H7 (cell line): ENCODE measurements around the gene ALDH7A1. TPM values are rescaled to one million over a fixed set of nuclear protein-coding genes. Genes with fewer than 3 reads are reported as not detected.
"Not testable (repeated sequence)": the region's sequence is repeated elsewhere in the genome, so short reads cannot be mapped to it uniquely, and the experiment has no call there.

Experiments used
- DNase-seq: peaks from one replicate; pipeline ENCODE4 v3.0.0; 2012
- H3K27me3 ChIP-seq: 2 replicates; pipeline ENCODE4 v1.6.0; 2011; ENCODE audit warnings: mild to moderate bottlenecking, low read length; ENCODE audit not compliant: control insufficient read depth, insufficient read depth
- H3K36me3 ChIP-seq: replicated peaks from 2 replicates; pipeline ENCODE4 v1.5.1; 2011; ENCODE audit warnings: low read length; ENCODE audit not compliant: control insufficient read depth, insufficient read depth
- H3K4me3 ChIP-seq: 2 replicates; pipeline ENCODE4 v1.5.1; 2011; ENCODE audit warnings: low read depth, mild to moderate bottlenecking, control low read depth, low read length, moderate library complexity; ENCODE audit not compliant: insufficient read depth
- total RNA-seq: library from RNA; depleted of rRNA; stranded (reverse); fragments of >200 nt; shearing (Covaris generic); gene quantifications from 2 replicates; pipeline ENCODE4 v1.2.3, GENCODE V29; 2014

The ALDH7A1 gene
- total RNA-seq, 1 experiment from 2014 or later: 60.6 TPM

DNA sequence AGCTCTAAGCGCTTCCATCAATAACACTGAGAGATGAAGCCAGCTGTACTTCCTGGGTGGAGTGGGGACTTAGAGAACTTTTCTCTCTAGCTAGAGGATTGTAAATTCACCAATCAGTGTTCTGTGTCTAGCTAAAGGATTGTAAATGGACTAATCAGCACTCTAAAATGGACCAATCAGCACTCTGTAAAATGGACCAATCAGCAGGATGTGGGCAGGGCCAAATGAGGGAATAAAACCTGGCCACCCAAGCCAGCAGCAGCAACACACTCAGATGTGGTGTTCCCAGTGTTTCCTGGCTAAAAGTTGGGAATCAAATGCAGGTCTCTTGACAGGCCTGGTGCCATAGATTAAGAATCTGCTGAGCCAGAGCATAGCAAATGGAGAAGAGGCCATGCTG lies 60.5 kb downstream of the ALDH7A1 start:
- H3K36me3 ChIP-seq: no peaks in the 10 kb centered on the region
- no peaks in the 10 kb centered on the region for H3K27me3 ChIP-seq
- DNase-seq: no peak

DNA sequence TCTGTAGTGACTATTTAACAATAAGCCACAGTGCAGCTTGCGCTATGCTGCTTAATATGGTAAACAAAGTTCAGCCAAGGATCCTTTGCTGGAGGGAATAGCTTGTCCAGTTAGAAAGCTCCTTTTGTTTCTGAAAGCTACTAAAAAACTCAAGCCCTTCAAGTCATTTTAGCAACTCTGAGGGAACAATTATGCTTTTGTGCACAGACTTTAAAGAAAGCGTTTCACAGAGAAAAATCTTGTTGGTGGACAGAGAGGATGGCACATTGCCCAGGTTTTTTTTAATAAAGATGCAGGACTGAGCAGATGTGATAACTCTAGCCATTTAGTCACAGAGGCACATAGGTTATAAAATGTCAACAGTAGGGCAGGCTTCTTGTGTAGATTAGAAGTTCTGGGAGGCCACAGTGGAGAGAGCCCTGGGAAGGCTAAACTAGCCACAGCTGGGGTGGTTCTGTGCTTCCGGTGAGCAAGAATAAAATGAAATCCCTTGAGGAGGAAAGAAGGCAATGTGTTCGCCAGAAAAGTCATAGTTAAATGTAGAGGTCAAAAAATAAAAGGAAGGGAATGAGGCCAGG lies 63.4 kb downstream of the ALDH7A1 start:
- H3K36me3 ChIP-seq: no peaks in the 10 kb centered on the region
- no peak for DNase-seq
- H3K4me3 ChIP-seq: no peak overlapping the region
- H3K27me3 ChIP-seq: no peaks in the 10 kb centered on the region

More for the DNA sequence above, 60.5 kb downstream of the ALDH7A1 start:
- no peak overlapping the region for H3K4me3 ChIP-seq

DNA sequence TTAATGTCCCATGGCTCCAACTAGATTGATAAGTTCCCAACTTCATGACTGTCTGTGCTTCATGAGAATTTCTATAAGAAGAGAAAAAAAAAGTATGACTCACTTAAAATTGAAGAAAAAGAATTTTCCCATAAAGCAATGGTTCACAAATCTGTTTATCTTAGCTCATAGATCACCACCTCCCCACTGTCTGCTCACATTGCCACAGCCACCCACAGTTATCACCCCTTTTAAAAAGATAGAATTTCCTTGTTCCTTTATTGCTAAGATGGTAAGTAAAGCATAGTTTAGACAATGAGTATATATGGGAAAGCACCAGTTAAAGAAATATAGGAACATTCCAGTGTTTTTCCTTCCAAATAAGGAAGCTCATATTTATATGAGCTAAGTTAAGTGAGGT lies 67.1 kb downstream of the ALDH7A1 start:
- no peak for DNase-seq
- Histone ChIP-seq H3K36me3 (no peaks in the 10 kb centered on the region), H3K4me3 (no peak overlapping the region), H3K27me3 (no peaks in the 10 kb centered on the region)

DNA sequence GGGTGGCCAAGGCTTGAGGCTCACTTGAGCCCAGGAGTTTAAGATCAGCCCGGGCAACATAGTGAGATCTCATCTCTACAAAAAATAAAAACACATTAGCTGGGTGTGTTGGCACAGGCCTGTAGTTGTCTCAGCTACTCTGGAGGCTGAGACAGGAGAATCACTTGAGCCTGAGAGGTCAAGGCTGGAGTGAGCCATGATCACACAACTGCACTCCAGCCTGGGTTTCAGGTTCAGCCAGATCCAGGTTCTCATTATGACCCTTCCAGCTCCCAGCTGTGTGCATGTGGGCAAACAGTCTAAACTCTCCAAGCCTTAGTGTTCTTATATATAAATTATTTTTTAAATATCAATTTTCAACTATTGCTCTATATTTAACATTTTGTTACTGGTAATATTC lies 67.9 kb downstream of the ALDH7A1 start:
- no peak for DNase-seq
- Histone ChIP-seq H3K4me3 (no peak overlapping the region), H3K27me3 (no peaks in the 10 kb centered on the region), H3K36me3 (no peaks in the 10 kb centered on the region)

GRCh38 chr5:126526493-126526892 lies 68.5 kb downstream of the ALDH7A1 start:
- no peaks in the 10 kb centered on the region for H3K27me3 ChIP-seq
- H3K36me3 ChIP-seq: no peaks in the 10 kb centered on the region
- H3K4me3 ChIP-seq: no peak overlapping the region
- no peak for DNase-seq

DNA sequence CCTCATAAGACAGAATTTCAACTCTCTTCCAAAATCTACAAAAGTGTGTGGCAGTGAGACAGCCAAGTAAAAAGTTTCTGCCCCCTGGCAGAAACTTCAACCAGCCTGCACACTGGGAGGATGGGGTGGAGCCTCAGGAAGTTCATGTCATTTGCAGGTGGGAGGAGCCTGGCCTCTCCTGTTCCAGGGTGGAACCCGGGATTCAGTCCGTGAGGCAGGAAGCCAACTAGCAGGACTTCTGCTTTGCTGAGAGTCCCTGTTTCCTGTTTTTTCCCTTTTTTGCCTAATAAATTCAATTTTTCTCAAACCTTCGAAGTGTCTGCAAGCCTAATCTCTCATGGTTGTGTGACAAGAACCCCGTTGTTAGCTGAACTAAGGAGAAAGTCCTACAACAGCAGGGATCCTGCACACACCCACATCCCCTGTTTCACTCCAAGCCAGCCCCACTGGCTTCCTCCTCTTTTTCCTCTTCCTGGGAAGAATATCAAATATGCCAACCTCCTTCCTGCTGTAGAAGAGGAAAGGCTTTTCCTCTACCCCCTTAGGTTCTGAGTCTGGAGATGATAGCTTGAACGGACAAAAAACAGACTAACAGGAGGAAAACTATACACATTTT lies 69.3 kb downstream of the ALDH7A1 start:
- no peak overlapping the region for H3K4me3 ChIP-seq
- no peaks in the 10 kb centered on the region for H3K36me3 ChIP-seq
- DNase-seq: peak; percentile 19
- H3K27me3 ChIP-seq: no peaks in the 10 kb centered on the region

DNA sequence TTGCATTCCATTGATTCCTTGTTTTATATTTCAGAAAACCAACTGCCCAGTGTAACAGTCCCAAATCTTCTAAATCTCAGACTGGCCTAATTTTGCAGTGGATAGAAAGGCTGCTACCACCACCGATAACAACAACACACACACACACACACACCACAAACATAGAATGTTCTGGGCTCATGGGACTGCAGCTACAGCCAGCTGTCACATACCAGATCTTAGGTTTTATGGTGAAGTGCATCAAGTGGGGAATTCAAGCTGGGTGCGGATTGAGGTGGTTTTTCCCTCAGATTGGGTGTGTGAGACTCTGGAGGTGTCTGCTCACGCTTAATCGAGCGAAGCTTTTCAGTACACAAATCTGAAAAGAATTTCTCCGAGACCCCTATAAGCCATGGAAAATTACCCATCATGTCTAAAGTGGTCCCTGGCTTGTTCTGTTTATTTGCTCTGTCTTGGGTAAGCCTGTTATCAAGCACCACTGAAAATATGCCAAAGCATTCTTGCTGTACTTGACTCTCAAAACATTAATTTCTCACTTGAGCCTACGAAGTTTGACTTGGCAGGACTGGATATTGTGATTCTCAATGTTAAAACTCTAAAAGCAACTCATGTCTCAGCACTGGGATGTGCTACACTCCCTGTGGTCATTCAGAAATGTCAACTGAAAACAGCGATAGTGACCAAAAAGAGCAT lies 71.1 kb downstream of the ALDH7A1 start:
- H3K4me3 ChIP-seq: no peak overlapping the region
- H3K36me3 ChIP-seq: no peaks in the 10 kb centered on the region
- H3K27me3 ChIP-seq: no peaks in the 10 kb centered on the region
- DNase-seq: no peak

DNA sequence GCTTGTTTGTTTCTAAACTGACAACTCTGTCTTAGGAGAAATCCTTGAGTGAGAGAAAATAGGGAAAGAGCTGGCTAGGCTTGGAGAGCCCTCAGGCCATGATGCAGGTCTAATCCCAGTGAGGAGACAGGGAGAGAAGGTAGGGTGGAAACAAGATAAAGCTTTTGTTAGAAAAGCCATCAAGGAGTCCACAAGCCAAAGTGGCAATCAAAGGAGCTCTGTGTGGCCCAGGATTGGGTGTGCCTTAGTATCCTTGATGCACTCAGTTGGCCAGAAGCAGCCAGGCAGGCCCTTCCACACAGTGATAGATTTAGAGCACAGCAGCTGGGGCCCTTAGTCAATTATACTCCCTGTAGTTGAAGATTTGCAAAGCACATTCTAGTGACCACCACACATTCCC lies 73.9 kb downstream of the ALDH7A1 start:
- Histone ChIP-seq H3K27me3 (no peaks in the 10 kb centered on the region), H3K4me3 (no peak overlapping the region), H3K36me3 (no peaks in the 10 kb centered on the region)
- no peak for DNase-seq

GRCh38 chr5:126520593-126520953 lies 74.4 kb downstream of the ALDH7A1 start:
- Histone ChIP-seq H3K4me3 (no peak overlapping the region), H3K36me3 (no peaks in the 10 kb centered on the region), H3K27me3 (no peaks in the 10 kb centered on the region)
- no peak for DNase-seq

GRCh38 chr5:126519637-126520592 lies 75.1 kb downstream of the ALDH7A1 start:
- no peak for DNase-seq
- Histone ChIP-seq H3K4me3 (no peak overlapping the region), H3K27me3 (no peaks in the 10 kb centered on the region)

GRCh38 chr5:126519223-126519622 lies 75.8 kb downstream of the ALDH7A1 start:
- DNase-seq, H3K4me3 ChIP-seq, H3K27me3 ChIP-seq, H3K36me3 ChIP-seq: not testable (repeated sequence)

More at GRCh38 chr5:126519637-126520592, 75.1 kb downstream of the ALDH7A1 start:
- no peaks in the 10 kb centered on the region for H3K36me3 ChIP-seq

- Histone ChIP-seq H3K27me3 (no peaks in the 10 kb centered on the region), H3K4me3 (no peak overlapping the region), H3K36me3 (no peaks in the 10 kb centered on the region)
- no peak for DNase-seq
Observed at GRCh38 chr5:126516852-126517251, 78.2 kb downstream of the ALDH7A1 start.

GRCh38 chr5:126516133-126516532 lies 78.9 kb downstream of the ALDH7A1 start:
- H3K36me3 ChIP-seq: no peaks in the 10 kb centered on the region
- DNase-seq: no peak
- H3K4me3 ChIP-seq: no peak overlapping the region
- H3K27me3 ChIP-seq: no peaks in the 10 kb centered on the region

DNA sequence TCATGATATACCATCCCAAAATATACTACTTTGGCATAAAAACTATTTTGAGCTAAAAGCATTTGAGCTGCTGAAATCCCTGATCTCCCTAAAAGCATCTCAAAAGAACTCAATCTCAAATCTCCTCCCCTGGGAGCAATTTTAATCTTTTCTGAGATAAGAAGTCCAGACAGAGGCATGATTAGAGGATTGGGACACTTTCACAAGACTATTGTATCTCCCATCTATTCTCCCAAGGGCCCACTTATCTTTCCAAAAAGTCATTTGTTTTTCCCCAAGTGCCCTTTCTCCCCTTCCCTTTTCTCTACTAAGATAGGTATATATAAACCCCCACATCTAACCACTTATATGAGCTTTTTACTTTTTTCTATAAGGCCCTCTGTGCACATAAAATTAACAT lies 79.7 kb downstream of the ALDH7A1 start:
- no peak overlapping the region for H3K4me3 ChIP-seq
- DNase-seq: no peak
- H3K27me3 ChIP-seq: no peaks in the 10 kb centered on the region
- no peaks in the 10 kb centered on the region for H3K36me3 ChIP-seq
